Body of pancreas (tissue), 4 donors: ENCODE measurements around the gene EML4.

Source experiments
- POLR2A ChIP-seq, 3 donors: fragments of 450-650 bp; IDR thresholded peaks; one replicate each; pipeline ENCODE4 v1.6.1; 2016; ENCODE audit warnings: antibody characterized with exemption in 3 of 3, mild to moderate bottlenecking in 2 of 3
- TF ChIP-seq, protein P1 (sequence below), 7 experiments: fragments of 450-650 bp in 4 of 7; fragments of 200-600 bp in 3 of 7; sonication (generic) in 3 of 7; IDR thresholded peaks; one replicate each; pipeline ENCODE4 v1.5.1; 2016 to 2019; ENCODE audit warnings: antibody characterized with exemption in 7 of 7

DNA sequence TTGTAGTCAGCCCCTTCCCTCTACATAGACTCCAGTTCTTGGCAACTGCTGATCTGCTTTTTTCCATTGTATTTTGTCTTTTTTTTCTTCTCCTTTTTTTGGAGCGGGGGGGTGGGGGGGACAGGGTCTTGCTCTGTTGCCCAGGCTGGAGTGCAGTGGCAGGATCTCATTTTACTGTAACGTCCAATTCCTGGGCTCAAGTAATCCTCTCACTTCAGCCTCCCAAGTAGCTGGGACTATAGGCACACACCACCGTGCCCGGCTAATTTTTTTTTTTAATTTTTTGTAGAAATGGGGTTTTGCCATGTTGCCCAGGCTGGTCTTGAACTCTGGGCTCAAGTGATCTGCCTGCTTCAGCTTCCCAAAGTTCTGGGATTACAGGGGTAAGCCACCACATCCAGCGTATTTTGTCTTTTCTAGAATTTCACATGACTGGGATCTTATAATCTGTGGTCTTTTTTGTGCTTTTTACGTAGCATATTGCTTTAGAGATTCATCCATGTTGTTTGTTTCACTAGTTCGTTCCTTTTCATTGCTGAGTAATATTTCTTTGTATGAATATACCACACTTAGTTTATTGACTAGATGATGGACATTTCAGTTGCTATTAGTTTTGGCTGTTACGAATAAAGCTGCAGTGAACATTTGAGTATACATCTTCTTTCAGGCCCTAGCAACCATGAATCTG, 17.9 kb downstream of the EML4 start:
- TF ChIP-seq, protein P1, sequence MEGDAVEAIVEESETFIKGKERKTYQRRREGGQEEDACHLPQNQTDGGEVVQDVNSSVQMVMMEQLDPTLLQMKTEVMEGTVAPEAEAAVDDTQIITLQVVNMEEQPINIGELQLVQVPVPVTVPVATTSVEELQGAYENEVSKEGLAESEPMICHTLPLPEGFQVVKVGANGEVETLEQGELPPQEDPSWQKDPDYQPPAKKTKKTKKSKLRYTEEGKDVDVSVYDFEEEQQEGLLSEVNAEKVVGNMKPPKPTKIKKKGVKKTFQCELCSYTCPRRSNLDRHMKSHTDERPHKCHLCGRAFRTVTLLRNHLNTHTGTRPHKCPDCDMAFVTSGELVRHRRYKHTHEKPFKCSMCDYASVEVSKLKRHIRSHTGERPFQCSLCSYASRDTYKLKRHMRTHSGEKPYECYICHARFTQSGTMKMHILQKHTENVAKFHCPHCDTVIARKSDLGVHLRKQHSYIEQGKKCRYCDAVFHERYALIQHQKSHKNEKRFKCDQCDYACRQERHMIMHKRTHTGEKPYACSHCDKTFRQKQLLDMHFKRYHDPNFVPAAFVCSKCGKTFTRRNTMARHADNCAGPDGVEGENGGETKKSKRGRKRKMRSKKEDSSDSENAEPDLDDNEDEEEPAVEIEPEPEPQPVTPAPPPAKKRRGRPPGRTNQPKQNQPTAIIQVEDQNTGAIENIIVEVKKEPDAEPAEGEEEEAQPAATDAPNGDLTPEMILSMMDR (IDR thresholded peaks at IDR 0.05), result no peak
- no peak for TF ChIP-seq POLR2A (IDR thresholded peaks at IDR 0.05)
